ENCODE results near the gene OCA2.
"Not testable (repeated sequence)": the region's sequence is repeated elsewhere in the genome, so short reads cannot be mapped to it uniquely, and the experiment has no call there.

OCA2 gene

GRCh38 chr15:28023422-28023821, 75.7 kb downstream of the OCA2 start:
- no peak for DNase-seq (ENCODE audit: low read depth in 2 of 2)

GRCh38 chr15:28022961-28023360, 76.2 kb downstream of the OCA2 start:
- no peak for DNase-seq (ENCODE audit: low read depth in 2 of 2)

GRCh38 chr15:28022181-28022580, 76.9 kb downstream of the OCA2 start:
- DNase-seq (ENCODE audit: low read depth in 2 of 2) = no peak

- no peak for DNase-seq (ENCODE audit: low read depth in 2 of 2)
Measured at GRCh38 chr15:28021281-28022039, 77.7 kb downstream of the OCA2 start.

- no peak for DNase-seq (ENCODE audit: low read depth in 2 of 2)
Measured at GRCh38 chr15:28020644-28021043, 78.5 kb downstream of the OCA2 start.

- no peak for DNase-seq (ENCODE audit: low read depth in 2 of 2)
Measured at GRCh38 chr15:28019594-28020309, 79.4 kb downstream of the OCA2 start.

GRCh38 chr15:28018291-28019044, 80.6 kb downstream of the OCA2 start:
- no peak for DNase-seq (ENCODE audit: low read depth in 2 of 2)

GRCh38 chr15:28017423-28017924, 81.6 kb downstream of the OCA2 start:
- no peak for DNase-seq (ENCODE audit: low read depth in 2 of 2)

GRCh38 chr15:28015855-28016254, 83.3 kb downstream of the OCA2 start:
- no peak for DNase-seq (ENCODE audit: low read depth in 2 of 2)

- no peak for DNase-seq (ENCODE audit: low read depth in 2 of 2)
Measured at GRCh38 chr15:28014623-28015200, 84.4 kb downstream of the OCA2 start.

GRCh38 chr15:28013976-28014375, 85.1 kb downstream of the OCA2 start:
- DNase-seq (ENCODE audit: low read depth in 2 of 2) = no peak

- no peak for DNase-seq (ENCODE audit: low read depth in 2 of 2)
Measured at GRCh38 chr15:28013480-28013879, 85.6 kb downstream of the OCA2 start.

- no peak for DNase-seq (ENCODE audit: low read depth in 2 of 2)
Measured at GRCh38 chr15:28012231-28012630, 86.9 kb downstream of the OCA2 start.

- DNase-seq (ENCODE audit: low read depth in 2 of 2) = not testable (repeated sequence)
Measured at GRCh38 chr15:28008175-28008574, 90.9 kb downstream of the OCA2 start.

GRCh38 chr15:28006116-28006905, 92.8 kb downstream of the OCA2 start:
- DNase-seq (ENCODE audit: low read depth in 2 of 2) = no peak

GRCh38 chr15:28005004-28005527, 94.0 kb downstream of the OCA2 start:
- DNase-seq (ENCODE audit: low read depth in 2 of 2) = no peak

- no peak for DNase-seq (ENCODE audit: low read depth in 2 of 2)
Measured at GRCh38 chr15:28004143-28005003, 94.7 kb downstream of the OCA2 start.

GRCh38 chr15:28003302-28004037, 95.6 kb downstream of the OCA2 start:
- DNase-seq (ENCODE audit: low read depth in 2 of 2) = no peak

- DNase-seq (ENCODE audit: low read depth in 2 of 2) = no peak
Measured at GRCh38 chr15:28002867-28003266, 96.2 kb downstream of the OCA2 start.

All from stimulated activated CD8-positive, alpha-beta memory T cell treated with anti-CD3 and anti-CD28 coated beads, Interleukin-7, amount 100 ng/mL, for 4 hours (primary cell).